ENCODE results near the gene SV2B.

The SV2B gene

GRCh38 chr15:91108421-91108820 is 8.4 kb downstream of the SV2B start:
- DNase-seq: no peak

GRCh38 chr15:91109885-91110284 is 9.8 kb downstream of the SV2B start:
- DNase-seq: no peak

GRCh38 chr15:91110407-91110806 is 10.3 kb downstream of the SV2B start:
- DNase-seq: no peak

GRCh38 chr15:91113030-91113429 is 13.0 kb downstream of the SV2B start:
- no peak for DNase-seq

DNA sequence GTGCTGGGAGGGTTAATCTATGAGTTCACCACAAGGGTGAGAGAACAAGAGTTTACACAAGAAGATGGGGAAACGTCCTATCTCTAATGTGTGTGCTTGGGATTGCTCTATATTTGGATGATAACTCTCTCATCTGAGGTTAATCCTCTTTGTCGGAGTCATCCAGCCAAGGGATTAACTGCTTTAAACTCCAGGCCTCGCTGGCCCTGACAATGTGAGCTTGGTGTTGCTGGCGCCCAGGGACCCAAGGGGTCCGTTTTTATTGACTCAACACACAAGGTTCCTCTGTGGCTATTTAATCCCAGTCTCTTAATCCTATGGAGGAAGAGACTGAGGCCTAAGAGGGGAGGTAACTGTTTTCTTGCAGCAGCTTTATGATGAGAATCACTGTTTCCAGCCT is 14.2 kb downstream of the SV2B start:
- no peak for DNase-seq

DNA sequence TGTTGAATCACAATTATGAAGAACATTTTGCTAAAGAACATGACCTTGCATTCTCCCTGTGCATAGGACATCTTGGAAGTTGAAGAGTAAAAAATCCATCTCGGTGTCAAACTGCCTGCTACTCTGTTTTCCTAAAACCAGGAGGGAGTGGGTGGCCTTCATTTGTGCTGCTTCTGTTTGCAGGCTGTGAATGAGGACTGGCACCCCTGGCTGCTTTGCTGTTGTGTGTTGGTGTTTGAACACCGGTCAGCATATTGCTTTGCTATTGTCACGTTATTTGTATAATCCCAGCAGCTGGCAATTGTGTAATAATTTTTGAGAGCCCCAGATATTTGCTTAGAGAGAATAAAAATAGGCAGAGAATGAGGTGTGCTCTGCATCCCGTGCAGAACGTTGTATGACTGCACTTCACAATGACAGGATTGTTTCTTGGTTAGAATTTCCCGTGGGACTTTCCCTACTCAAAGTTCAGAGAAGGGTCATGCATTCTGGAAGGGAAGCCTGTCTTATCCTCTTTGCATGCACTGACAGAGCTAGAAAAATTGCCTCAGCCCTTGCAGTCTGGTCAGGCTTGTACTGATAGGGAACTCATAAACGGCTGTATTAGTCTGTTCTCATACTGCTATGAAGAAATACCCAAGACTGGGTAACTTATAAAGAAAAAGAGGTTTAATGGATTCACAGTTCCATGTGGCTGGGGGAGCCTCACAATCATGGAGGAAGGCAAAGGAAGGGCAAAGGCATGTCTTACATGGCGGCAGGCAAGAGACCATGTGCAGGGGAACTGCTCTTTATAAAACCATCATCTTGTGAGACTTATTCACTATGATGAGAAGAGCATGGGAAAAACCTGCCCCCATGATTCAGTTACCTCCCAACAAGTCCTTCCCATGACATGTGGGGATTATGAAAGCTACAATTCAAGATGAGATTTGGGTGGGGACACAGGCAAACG is 16.3 kb downstream of the SV2B start:
- DNase-seq: no peak

- no peak for DNase-seq
These were observed 17.3 kb downstream of the SV2B start for GRCh38 chr15:91117375-91117774.

GRCh38 chr15:91118817-91119590 is 18.9 kb downstream of the SV2B start:
- DNase-seq: no peak

DNA sequence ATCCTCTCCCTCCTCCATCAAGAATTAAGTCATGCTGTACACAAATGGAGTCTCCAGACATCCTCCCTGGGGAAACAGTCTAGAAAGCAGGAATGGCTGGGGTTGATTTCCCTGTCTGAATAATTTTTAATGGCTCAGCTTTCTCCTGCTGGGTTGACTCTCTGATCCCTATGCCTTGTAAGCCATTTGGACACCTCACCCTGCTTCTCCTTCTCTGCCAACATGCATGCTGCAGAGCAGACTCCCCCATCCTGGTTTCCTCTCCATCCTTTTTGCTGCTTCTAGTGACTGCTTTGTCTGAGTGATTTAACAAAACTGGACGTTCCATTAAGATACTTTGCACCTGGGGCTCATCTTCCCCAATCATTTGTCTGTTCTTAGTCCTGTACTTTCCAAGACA is 22.2 kb downstream of the SV2B start:
- DNase-seq: no peak

DNA sequence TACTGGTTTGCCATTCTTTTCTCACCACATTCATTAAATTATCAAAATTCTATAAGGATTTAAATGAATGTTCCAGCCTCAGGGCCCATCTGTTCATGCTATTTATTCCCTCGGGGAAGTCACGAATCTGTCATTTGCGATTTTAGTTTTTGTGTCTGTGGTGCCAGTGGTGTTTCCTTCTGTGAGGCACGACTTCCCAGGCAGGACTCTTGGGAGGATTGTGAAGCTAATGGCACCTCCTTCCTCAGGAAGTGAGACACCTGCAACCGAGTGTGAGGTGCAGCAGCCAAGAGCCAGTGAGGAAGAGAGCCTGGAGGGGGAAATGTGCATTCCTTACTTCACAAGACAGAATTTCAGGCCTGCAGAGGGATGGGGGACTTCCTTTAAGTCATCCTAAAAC is 24.1 kb downstream of the SV2B start:
- DNase-seq: no peak

GRCh38 chr15:91125162-91125561 is 25.1 kb downstream of the SV2B start:
- DNase-seq: no peak

GRCh38 chr15:91126080-91126479 is 26.0 kb downstream of the SV2B start:
- no peak for DNase-seq

GRCh38 chr15:91127236-91127955 is 27.3 kb downstream of the SV2B start:
- DNase-seq: no peak

- DNase-seq: no peak
These were observed 28.0 kb downstream of the SV2B start for GRCh38 chr15:91128016-91128415.

DNA sequence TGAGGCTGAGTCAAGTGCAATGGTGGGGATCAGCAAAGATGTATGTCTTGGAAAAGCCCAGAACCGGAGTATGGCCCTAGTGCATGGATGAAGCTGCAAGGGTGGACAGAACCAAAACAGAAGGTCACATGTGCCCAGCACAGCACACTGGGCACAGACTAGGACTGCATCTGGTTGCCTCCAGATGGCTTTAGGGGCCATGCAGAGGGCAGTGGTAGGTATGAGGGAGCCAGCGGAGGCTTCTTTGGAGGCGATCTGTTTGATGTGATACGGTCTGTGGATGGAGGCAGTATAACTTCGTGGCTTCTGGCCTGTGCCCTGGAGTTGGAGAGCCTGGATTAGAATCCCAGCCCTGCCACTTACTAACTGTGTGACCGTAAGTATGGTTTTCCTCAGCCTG is 29.4 kb downstream of the SV2B start:
- DNase-seq: no peak

GRCh38 chr15:91132079-91132478 is 32.0 kb downstream of the SV2B start:
- DNase-seq: no peak

DNA sequence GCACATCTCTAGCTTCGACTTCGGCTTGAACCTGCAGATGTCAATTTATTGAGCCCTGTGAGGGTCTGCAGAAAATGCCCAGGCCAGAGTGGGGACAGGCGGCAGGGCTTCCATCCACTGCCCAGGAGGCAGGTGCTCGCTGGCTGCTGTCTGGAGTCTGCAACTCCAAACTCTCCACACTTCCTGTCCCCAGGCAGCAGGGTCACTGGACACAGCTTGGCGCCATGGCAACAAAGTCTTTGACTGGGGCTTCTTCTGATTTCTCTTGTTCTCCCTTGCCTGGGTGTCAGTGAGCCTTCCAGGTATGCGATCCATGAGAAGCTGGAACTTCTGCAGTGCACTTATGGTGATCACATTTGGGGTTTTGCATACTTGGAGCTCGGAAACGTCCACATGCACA is 33.5 kb downstream of the SV2B start:
- DNase-seq: no peak

DNA sequence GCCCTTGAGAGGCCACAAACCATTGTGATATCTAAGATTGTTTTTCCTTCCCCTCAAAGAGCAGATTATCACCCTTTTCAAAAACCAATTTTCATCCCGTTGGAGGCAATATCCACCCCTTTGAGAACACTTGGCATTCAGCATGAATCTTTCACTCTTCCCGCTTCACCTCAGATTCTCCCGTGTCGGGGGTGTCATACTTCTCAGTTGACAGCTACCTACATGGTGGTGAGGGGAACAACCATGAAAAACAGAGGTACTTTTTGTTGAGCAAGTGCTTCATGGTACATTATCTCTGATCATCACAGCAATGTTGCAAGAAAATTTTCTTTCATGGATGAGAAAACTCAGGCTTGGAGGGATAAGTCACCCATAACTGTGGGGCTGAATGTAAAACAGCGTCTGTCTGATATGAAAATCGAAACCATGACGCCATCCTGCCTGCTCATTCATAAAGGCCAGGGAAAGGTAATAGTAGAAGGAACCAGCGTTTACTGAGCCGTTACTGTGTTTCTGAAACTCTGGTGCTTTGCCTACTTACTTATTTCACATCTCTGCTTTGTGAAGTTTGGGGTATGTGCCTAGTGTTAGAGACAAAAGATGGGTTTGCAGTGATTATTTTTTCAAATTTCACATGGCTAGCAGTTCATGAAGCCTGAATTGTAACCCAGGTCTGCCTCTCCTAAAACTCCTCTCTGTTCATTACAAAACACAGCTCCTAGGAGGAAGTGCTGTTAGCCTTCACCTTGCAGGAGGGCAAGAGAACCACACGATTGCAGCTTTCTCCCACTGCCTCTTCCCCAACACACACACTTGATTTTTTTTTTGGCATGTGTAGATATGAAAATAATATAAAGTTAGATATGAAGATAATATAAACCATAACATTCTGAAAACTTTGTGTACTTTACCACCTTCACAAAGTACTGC is 35.4 kb downstream of the SV2B start:
- DNase-seq: no peak

- DNase-seq: no peak
These were observed 36.4 kb downstream of the SV2B start for GRCh38 chr15:91136386-91136923.

- no peak for DNase-seq
These were observed 40.5 kb downstream of the SV2B start for GRCh38 chr15:91140601-91141000.

DNA sequence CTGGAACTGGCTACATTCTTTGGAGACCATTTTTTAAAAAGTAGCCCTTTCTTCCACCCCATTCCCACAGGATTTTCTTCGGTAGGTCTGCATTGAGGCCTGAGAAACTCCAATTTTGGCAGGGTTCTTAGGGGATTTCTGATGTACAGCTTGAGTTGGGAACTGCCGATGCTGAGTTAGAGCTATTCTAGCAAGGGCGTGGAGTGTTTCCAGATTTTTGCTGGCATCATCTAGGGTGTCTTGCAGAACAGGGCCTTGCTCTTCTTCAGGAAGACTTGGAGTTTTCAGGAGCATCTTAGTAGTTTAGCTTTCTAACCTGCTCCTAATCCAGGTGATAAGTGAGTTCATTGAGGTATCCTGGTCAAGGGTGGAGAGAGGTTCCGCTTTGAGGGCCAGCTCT is 41.0 kb downstream of the SV2B start:
- no peak for DNase-seq

Data from activated CD4-positive, CD25-positive, alpha-beta regulatory T cell treated with anti-CD3 and anti-CD28 coated beads, Interleukin-2, amount 50 U/mL, for 72 hours (primary cell).